ENCODE data around the gene PAIP1.

PAIP1 gene, protein sequence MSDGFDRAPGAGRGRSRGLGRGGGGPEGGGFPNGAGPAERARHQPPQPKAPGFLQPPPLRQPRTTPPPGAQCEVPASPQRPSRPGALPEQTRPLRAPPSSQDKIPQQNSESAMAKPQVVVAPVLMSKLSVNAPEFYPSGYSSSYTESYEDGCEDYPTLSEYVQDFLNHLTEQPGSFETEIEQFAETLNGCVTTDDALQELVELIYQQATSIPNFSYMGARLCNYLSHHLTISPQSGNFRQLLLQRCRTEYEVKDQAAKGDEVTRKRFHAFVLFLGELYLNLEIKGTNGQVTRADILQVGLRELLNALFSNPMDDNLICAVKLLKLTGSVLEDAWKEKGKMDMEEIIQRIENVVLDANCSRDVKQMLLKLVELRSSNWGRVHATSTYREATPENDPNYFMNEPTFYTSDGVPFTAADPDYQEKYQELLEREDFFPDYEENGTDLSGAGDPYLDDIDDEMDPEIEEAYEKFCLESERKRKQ

GRCh38 chr5:43556857-43557542, at the start of gene PAIP1:
PAIP1 (minus strand) TSS chr5:43557077; CDS start chr5:43556846, 231 bp downstream.
- no peaks in the 10 kb centered on the region for H3K27me3 ChIP-seq (ENCODE audit: insufficient read depth, low read length)
- peaks cover 45% of the 10 kb centered on the region for H3K4me1 ChIP-seq (ENCODE audit: insufficient read depth, low read length, severe bottlenecking)
- H3K79me2 ChIP-seq (ENCODE audit: insufficient read depth, low read length): peaks cover 31% of the 10 kb centered on the region
- H2AFZ ChIP-seq (ENCODE audit: low read length): peak within 1 kb of the TSS; percentile 55; the same call in 1 of the 2 replicates
- H3K9me3 ChIP-seq (ENCODE audit: low read length): no peaks in the 10 kb centered on the region
- H3K4me3 ChIP-seq (ENCODE audit: low read depth, low read length, poor library complexity, severe bottlenecking): peak within 1 kb of the TSS; percentile 90
- H3K27ac ChIP-seq (ENCODE audit: low read depth, low read length, poor library complexity, severe bottlenecking): peak within 1 kb of the TSS; percentile 62
- TF ChIP-seq EZH2 (IDR thresholded peaks at IDR 0.05; ENCODE audit: borderline replicate concordance, low read length): no peak
- peak; percentile 53 for TF ChIP-seq CTCF (IDR thresholded peaks at IDR 0.05; ENCODE audit: low read length)
- H3K4me2 ChIP-seq (ENCODE audit: low read length): peak within 1 kb of the TSS; percentile 98
- H3F3A ChIP-seq (ENCODE audit: insufficient read depth, low read length): 0 out of 2 replicates have a peak, but pooled peaks cover 3% of the 10 kb centered on the region
- H3K9me2 ChIP-seq (ENCODE audit: low read depth, low read length): no peaks in the 10 kb centered on the region
- H4K20me1 ChIP-seq (ENCODE audit: insufficient read depth, low read length): no peaks in the 10 kb centered on the region
- peak within 1 kb of the TSS; percentile 98 for H3K9ac ChIP-seq (ENCODE audit: low read length)
- peaks cover 32% of the 10 kb centered on the region for H3K36me3 ChIP-seq (ENCODE audit: insufficient read depth, low read length)

- Histone ChIP-seq H4K20me1 (ENCODE audit: insufficient read depth, low read length) (no peaks in the 10 kb centered on the region), H3K79me2 (ENCODE audit: insufficient read depth, low read length) (peaks cover 32% of the 10 kb centered on the region), H3K9me2 (ENCODE audit: low read depth, low read length) (no peaks in the 10 kb centered on the region), H3K4me3 (ENCODE audit: low read depth, low read length, poor library complexity, severe bottlenecking) (no peak overlapping the region), H2AFZ (ENCODE audit: low read length) (no peak overlapping the region), H3K4me1 (ENCODE audit: insufficient read depth, low read length, severe bottlenecking) (peaks cover 15% of the 10 kb centered on the region), H3F3A (ENCODE audit: insufficient read depth, low read length) (no peaks in the 10 kb centered on the region), H3K27ac (ENCODE audit: low read depth, low read length, poor library complexity, severe bottlenecking) (no peak overlapping the region), H3K9me3 (ENCODE audit: low read length) (no peaks in the 10 kb centered on the region), H3K9ac (ENCODE audit: low read length) (no peak overlapping the region), H3K27me3 (ENCODE audit: insufficient read depth, low read length) (no peaks in the 10 kb centered on the region), H3K4me2 (ENCODE audit: low read length) (no peak overlapping the region), H3K36me3 (ENCODE audit: insufficient read depth, low read length) (peaks cover 43% of the 10 kb centered on the region)
- TF ChIP-seq EZH2 (IDR thresholded peaks at IDR 0.05; ENCODE audit: borderline replicate concordance, low read length): no peak
- no peak for TF ChIP-seq CTCF (IDR thresholded peaks at IDR 0.05; ENCODE audit: low read length)
Measured at GRCh38 chr5:43606351-43606750, 49.5 kb upstream of the PAIP1 start.

GRCh38 chr5:43604699-43605098, 47.8 kb upstream of the PAIP1 start:
- Histone ChIP-seq H3K9me3 (ENCODE audit: low read length) (no peaks in the 10 kb centered on the region), H3K9ac (ENCODE audit: low read length) (peak overlapping the region; percentile 91; the same call in 1 of the 2 replicates), H3K36me3 (ENCODE audit: insufficient read depth, low read length) (peaks cover 28% of the 10 kb centered on the region), H3F3A (ENCODE audit: insufficient read depth, low read length) (no peaks in the 10 kb centered on the region), H3K4me3 (ENCODE audit: low read depth, low read length, poor library complexity, severe bottlenecking) (peak overlapping the region; percentile 85), H3K27me3 (ENCODE audit: insufficient read depth, low read length) (no peaks in the 10 kb centered on the region), H3K9me2 (ENCODE audit: low read depth, low read length) (no peaks in the 10 kb centered on the region), H3K79me2 (ENCODE audit: insufficient read depth, low read length) (peaks cover 36% of the 10 kb centered on the region), H3K27ac (ENCODE audit: low read depth, low read length, poor library complexity, severe bottlenecking) (peak overlapping the region; percentile 85), H3K4me2 (ENCODE audit: low read length) (peak overlapping the region; percentile 88), H2AFZ (ENCODE audit: low read length) (no peak overlapping the region), H3K4me1 (ENCODE audit: insufficient read depth, low read length, severe bottlenecking) (peaks cover 19% of the 10 kb centered on the region), H4K20me1 (ENCODE audit: insufficient read depth, low read length) (no peaks in the 10 kb centered on the region)
- TF ChIP-seq EZH2 (IDR thresholded peaks at IDR 0.05; ENCODE audit: borderline replicate concordance, low read length) (no peak), CTCF (IDR thresholded peaks at IDR 0.05; ENCODE audit: low read length) (no peak)
